HepG2 (cell line): ENCODE results near the gene BOLL. TPM values are rescaled to one million over a fixed set of nuclear protein-coding genes. Genes with fewer than 3 reads are reported as not detected.

Source experiments
- ATAC-seq: fragments of 200-7000 bp; cut with Tn5 transposase; 3 replicates; pipeline ENCODE4 v1.9.1; 2020; ENCODE audit warnings: mild to moderate bottlenecking, moderate library complexity
- BruUV-seq: library from RNA; stranded (reverse); fragments of 400-500 nt; replicated peaks from 2 replicates; lab custom pipeline; 2021; lab: Mats Ljungman, UMichigan
- CTCF ChIA-PET: fragments of 300-600 bp; formaldehyde crosslinking; extraction: SDS; loops from one replicate; lab custom pipeline; 2021; ENCODE audit warnings: low total read pairs, inconsistent platforms, low intra/inter-chr PET ratio; lab: Yijun Ruan, JAX
- POLR2A ChIA-PET: fragments of 350-600 bp; sonication (Branson Sonifier 250); formaldehyde crosslinking; loops from one replicate; lab custom pipeline; 2020; ENCODE audit warnings: antibody characterized with exemption, inconsistent platforms; lab: Yijun Ruan, JAX
- DNase-seq: peaks from one replicate; pipeline ENCODE4 v3.0.0-alpha.2; 2015; ENCODE audit warnings: low spot score
- FAIRE-seq: peaks from 3 replicates; lab custom pipeline; 2011; peaks lifted over from hg19 to GRCh38; lab: Jason Lieb, UNC
- H2AFZ ChIP-seq: one replicate; pipeline ENCODE4 v1.6.1; 2011; ENCODE audit warnings: low read length, inconsistent platforms
- H3K27ac ChIP-seq: fragments of 300-600 bp; 3 replicates; pipeline ENCODE4 v1.8.0; 2011; ENCODE audit warnings: mixed run types, mild to moderate bottlenecking, mixed read lengths, low read length, inconsistent platforms; ENCODE audit not compliant: insufficient read depth; ENCODE audit errors: extremely low read length
- H3K27me3 ChIP-seq, 2 experiments: fragments of 200-600 bp in 1 of 2; 2 replicates in 1 of 2; 3 replicates in 1 of 2; pipeline versions ENCODE4 v1.6.0 to v1.8.0; 2011; ENCODE audit warnings: low read length in 2 of 2, mild to moderate bottlenecking in 2 of 2, moderate library complexity in 2 of 2, inconsistent platforms in 1 of 2; ENCODE audit not compliant: insufficient read depth in 2 of 2, control insufficient read depth in 1 of 2
- H3K36me3 ChIP-seq, 2 experiments: fragments of 200-600 bp in 1 of 2; replicated peaks in 1 of 2; 2 replicates in 1 of 2; 3 replicates in 1 of 2; pipeline versions ENCODE4 v1.5.1 to v1.8.0; 2011; ENCODE audit warnings: low read length in 2 of 2, inconsistent platforms in 1 of 2; ENCODE audit not compliant: insufficient read depth in 2 of 2, control insufficient read depth in 1 of 2
- H3K4me1 ChIP-seq: 2 replicates; pipeline ENCODE4 v1.5.1; 2012; ENCODE audit warnings: low read length, inconsistent platforms; ENCODE audit not compliant: insufficient read depth
- H3K4me2 ChIP-seq: 2 replicates; pipeline ENCODE4 v1.6.0; 2011; ENCODE audit warnings: low read depth, low read length, inconsistent platforms
- H3K4me3 ChIP-seq, 3 experiments: fragments of 200-600 bp in 1 of 3; sonication (generic), shearing (Covaris generic) in 1 of 3; replicated peaks in 1 of 3; 2 replicates each; pipeline ENCODE4 v1.5.1; 2011 to 2016; ENCODE audit warnings: low read length in 3 of 3, inconsistent platforms in 2 of 3, low read depth in 2 of 3, mild to moderate bottlenecking in 2 of 3, control low read depth in 1 of 3, mixed read lengths in 1 of 3; ENCODE audit not compliant: insufficient read depth in 1 of 3
- H3K79me2 ChIP-seq: one replicate; pipeline ENCODE4 v1.6.1; 2011; ENCODE audit warnings: low read length, inconsistent platforms; ENCODE audit not compliant: insufficient read depth
- H3K9ac ChIP-seq: 2 replicates; pipeline ENCODE4 v1.6.0; 2011; ENCODE audit warnings: mild to moderate bottlenecking, low read depth, low read length, inconsistent platforms; ENCODE audit not compliant: insufficient read depth
- H3K9me3 ChIP-seq: 2 replicates; pipeline ENCODE4 v1.5.1; 2012; ENCODE audit warnings: mild to moderate bottlenecking, low read length
- H4K20me1 ChIP-seq: 2 replicates; pipeline ENCODE4 v1.6.0; 2011; ENCODE audit warnings: inconsistent platforms, mild to moderate bottlenecking, low read length, moderate library complexity; ENCODE audit not compliant: insufficient read depth
- CTCF ChIP-seq: sonication (generic); formaldehyde crosslinking; IDR thresholded peaks from 2 replicates; pipeline ENCODE4 v1.5.0; 2020; ENCODE audit warnings: mild to moderate bottlenecking, missing genetic modification reagents, moderate library complexity
- MIXL1 ChIP-seq: IDR thresholded peaks from 2 replicates; pipeline ENCODE4 v1.6.1; 2016
- MZF1 ChIP-seq: sonication (generic); formaldehyde crosslinking; IDR thresholded peaks from 2 replicates; pipeline ENCODE4 v1.8.1; 2023; ENCODE audit warnings: mild to moderate bottlenecking, missing genetic modification reagents, borderline replicate concordance
- SMC3 ChIP-seq: IDR thresholded peaks from 2 replicates; pipeline ENCODE4 v1.6.1; 2011; ENCODE audit warnings: low read length, improper control_type of control experiment
- STAG1 ChIP-seq: sonication (generic); formaldehyde crosslinking; IDR thresholded peaks from 2 replicates; pipeline ENCODE4 v1.4.0; 2020; ENCODE audit warnings: missing genetic modification reagents
- WGBS: methylation state at CpG from one replicate; pipeline ENCODE4 v1.1.6; 2017; ENCODE audit warnings: low lambda C conversion rate; 5-methylcytosine and 5-hydroxymethylcytosine counted together
- in situ Hi-C: cut with HindIII; loops from 2 replicates; pipeline ENCODE4 v1.10.0; 2017; ENCODE audit warnings: low pct_unique_long_range_greater_than_20kb; ENCODE audit not compliant: extremely low pct_ligation_motif_present
- intact Hi-C: fragments of 100-400 bp; cut with micrococcal nuclease; formaldehyde crosslinking; loops from one replicate; pipeline ENCODE4 v1.10.0; 2022; ENCODE audit not compliant: unreplicated experiment
- polyA plus RNA-seq, 8 experiments: library from polyadenylated mRNA; depleted of rRNA in 3 of 8; stranded (reverse) in 7 of 8; unstranded in 1 of 8; fragments of >200 nt; fragmentation: Illumina TruSeq in 4 of 8; extraction: Trizol in 4 of 8; gene quantifications; 2 replicates each; pipeline versions ENCODE4 v1.2.1 to v1.2.3, GENCODE V29; 2011 to 2016; ENCODE audit warnings: low read depth in 4 of 8, missing spikeins in 1 of 8, mixed read lengths in 1 of 8; ENCODE audit not compliant: insufficient read depth in 1 of 8
- total RNA-seq, 5 experiments: library from RNA; depleted of rRNA; stranded (reverse); fragments of >200 nt; fragmentation: Illumina TruSeq; extraction: Trizol; gene quantifications; 2 replicates each; pipeline ENCODE4 v1.2.3, GENCODE V29; 2016; ENCODE audit warnings: low read depth in 1 of 5
- TF ChIP-seq, protein P1 (sequence below): sonication (generic); formaldehyde crosslinking; IDR thresholded peaks from 2 replicates; pipeline ENCODE4 v1.5.0; 2020; ENCODE audit warnings: mild to moderate bottlenecking, missing genetic modification reagents
- TF ChIP-seq, protein P2 (sequence below): sonication (generic); formaldehyde crosslinking; IDR thresholded peaks from 2 replicates; pipeline ENCODE4 v1.8.1; 2023; ENCODE audit warnings: mild to moderate bottlenecking, inconsistent platforms, moderate library complexity, missing genetic modification reagents, borderline replicate concordance
- TF ChIP-seq, protein P3 (sequence below), 2 experiments: sonication (generic) in 1 of 2; formaldehyde crosslinking in 1 of 2; IDR thresholded peaks; 2 replicates each; pipeline versions ENCODE4 v1.4.0 to v1.6.1; 2018 to 2020; ENCODE audit warnings: missing genetic modification reagents in 2 of 2, borderline replicate concordance in 1 of 2, low read depth in 1 of 2, mild to moderate bottlenecking in 1 of 2, missing biosample characterization in 1 of 2
- TF ChIP-seq, protein P4 (sequence below): sonication (generic); formaldehyde crosslinking; IDR thresholded peaks from 2 replicates; pipeline ENCODE4 v1.4.0; 2020; ENCODE audit warnings: missing genetic modification reagents

The BOLL gene
- total and polyA plus RNA-seq, 2 of the 13 experiments (the other 11 are each of a cell fraction or from before 2014, with no cell fraction given), result not detected

DNA sequence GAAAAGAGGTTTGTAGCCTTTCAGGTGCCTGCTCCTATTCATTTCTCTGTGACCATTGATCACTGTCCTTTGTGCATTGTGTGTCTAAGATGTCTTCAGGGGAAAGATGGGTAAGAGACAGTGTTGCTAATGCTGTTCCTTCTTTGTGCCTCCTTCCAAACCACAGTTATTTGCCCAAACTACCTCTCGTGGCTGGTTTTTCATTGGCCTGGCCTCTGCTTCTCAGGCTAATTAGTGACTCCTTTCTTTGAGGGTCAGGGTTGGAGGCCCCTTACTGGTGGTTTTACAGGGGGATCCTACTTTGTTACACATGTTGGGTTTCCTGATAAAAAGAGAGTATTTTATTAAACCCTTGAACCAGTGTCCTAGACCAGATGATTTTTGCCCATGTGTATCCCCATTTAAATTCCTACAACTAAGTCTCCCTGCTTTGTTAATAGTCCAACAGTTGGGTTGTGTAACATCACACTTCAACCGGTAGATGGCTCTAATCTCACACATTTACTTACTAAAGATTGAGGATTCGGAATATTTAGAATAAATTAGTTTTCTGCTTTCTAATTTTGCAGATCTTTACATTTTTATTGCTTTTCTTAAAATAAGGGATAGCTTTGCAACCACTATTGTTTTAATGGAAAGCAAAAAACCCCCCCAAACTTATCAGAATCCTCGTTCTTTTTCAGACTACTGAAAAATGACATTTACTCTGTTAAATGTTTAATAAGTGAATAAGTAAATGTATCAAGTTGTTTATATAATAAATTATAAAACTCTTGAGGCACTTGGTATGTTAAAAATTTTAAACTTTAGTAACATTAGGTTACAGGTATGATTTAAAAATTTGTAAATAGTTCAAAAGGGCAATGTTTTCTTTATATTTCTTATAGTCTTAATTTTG, 77.6 kb downstream of the BOLL start:
- Histone ChIP-seq H3K79me2 (peaks cover 41% of the 10 kb centered on the region), H3K4me2 (peak overlapping the region; percentile 84), H3K9me3 (no peaks in the 10 kb centered on the region), H4K20me1 (peaks cover 22% of the 10 kb centered on the region), H2AFZ (no peak overlapping the region), H3K27ac (no peak overlapping the region), H3K36me3 (peaks cover 0 to 7% of the 10 kb centered on the region in 2 experiments; a peak in 2 of 5 replicates), H3K4me1 (peaks cover 31% of the 10 kb centered on the region), H3K9ac (peak overlapping the region; percentile 69), H3K4me3 (peak overlapping the region; percentile 60 to 86 (median 85)), H3K27me3 (no peaks in the 10 kb centered on the region; a peak in 1 of 5 replicates)
- POLR2A ChIA-PET, result interaction anchor here (1.0 to 2.9 kb wide), 3 partner anchors 208 to 254 kb away, joined by 3 to 40 read pairs (median 11); partner anchors contain the start of genes COQ10B, HSPD1 and HSPE1
- FAIRE-seq (peak; percentile 59), DNase-seq (peak; percentile 61), ATAC-seq (no peak)
- no TSS peak for BruUV-seq
- in situ Hi-C loops (loop anchor here (5.0 to 10.0 kb wide), 2 partner anchors 70 to 193 kb away; partner anchors contain the start of gene MOB4), intact Hi-C loops (loop anchor here (1.0 to 10.0 kb wide), 5 partner anchors 71 to 313 kb away; partner anchors contain the start of genes COQ10B and SF3B1)
- WGBS, result 21% methylated on average over 4 of the region's 4 CpGs
- CTCF ChIA-PET, result interaction anchor here (0.7 to 1.6 kb wide), 2 partner anchors 70 to 95 kb away, joined by 3 to 20 read pairs; no protein-coding TSS in a partner anchor
- TF ChIP-seq, protein P1, sequence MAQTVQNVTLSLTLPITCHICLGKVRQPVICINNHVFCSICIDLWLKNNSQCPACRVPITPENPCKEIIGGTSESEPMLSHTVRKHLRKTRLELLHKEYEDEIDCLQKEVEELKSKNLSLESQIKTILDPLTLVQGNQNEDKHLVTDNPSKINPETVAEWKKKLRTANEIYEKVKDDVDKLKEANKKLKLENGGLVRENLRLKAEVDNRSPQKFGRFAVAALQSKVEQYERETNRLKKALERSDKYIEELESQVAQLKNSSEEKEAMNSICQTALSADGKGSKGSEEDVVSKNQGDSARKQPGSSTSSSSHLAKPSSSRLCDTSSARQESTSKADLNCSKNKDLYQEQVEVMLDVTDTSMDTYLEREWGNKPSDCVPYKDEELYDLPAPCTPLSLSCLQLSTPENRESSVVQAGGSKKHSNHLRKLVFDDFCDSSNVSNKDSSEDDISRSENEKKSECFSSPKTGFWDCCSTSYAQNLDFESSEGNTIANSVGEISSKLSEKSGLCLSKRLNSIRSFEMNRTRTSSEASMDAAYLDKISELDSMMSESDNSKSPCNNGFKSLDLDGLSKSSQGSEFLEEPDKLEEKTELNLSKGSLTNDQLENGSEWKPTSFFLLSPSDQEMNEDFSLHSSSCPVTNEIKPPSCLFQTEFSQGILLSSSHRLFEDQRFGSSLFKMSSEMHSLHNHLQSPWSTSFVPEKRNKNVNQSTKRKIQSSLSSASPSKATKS (CRISPR knock-in tag), result 0 out of 2 replicates have a peak, but pooled peaks have one; percentile 4
- TF ChIP-seq, protein P2, sequence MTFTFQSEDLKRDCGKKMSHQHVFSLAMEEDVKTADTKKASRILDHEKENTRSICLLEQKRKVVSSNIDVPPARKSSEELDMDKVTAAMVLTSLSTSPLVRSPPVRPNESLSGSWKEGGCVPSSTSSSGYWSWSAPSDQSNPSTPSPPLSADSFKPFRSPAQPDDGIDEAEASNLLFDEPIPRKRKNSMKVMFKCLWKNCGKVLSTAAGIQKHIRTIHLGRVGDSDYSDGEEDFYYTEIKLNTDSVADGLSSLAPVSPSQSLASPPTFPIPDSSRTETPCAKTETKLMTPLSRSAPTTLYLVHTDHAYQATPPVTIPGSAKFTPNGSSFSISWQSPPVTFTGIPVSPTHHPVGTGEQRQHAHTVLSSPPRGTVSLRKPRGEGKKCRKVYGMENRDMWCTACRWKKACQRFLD (CRISPR knock-in tag), result no peak
- TF ChIP-seq, protein P3, sequence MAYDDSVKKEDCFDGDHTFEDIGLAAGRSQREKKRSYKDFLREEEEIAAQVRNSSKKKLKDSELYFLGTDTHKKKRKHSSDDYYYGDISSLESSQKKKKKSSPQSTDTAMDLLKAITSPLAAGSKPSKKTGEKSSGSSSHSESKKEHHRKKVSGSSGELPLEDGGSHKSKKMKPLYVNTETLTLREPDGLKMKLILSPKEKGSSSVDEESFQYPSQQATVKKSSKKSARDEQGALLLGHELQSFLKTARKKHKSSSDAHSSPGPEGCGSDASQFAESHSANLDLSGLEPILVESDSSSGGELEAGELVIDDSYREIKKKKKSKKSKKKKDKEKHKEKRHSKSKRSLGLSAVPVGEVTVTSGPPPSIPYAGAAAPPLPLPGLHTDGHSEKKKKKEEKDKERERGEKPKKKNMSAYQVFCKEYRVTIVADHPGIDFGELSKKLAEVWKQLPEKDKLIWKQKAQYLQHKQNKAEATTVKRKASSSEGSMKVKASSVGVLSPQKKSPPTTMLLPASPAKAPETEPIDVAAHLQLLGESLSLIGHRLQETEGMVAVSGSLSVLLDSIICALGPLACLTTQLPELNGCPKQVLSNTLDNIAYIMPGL (CRISPR knock-in tag; IDR thresholded peaks at IDR 0.05; ENCODE audit: borderline replicate concordance in 1 of 2, low read depth in 1 of 2), result peak in 1 of 2 experiments; percentile 60; a peak in 1 of 4 replicates
- TF ChIP-seq MIXL1 (CRISPR knock-in tag), result 0 out of 2 replicates have a peak, but pooled peaks have one; percentile 32
- TF ChIP-seq, protein P4, sequence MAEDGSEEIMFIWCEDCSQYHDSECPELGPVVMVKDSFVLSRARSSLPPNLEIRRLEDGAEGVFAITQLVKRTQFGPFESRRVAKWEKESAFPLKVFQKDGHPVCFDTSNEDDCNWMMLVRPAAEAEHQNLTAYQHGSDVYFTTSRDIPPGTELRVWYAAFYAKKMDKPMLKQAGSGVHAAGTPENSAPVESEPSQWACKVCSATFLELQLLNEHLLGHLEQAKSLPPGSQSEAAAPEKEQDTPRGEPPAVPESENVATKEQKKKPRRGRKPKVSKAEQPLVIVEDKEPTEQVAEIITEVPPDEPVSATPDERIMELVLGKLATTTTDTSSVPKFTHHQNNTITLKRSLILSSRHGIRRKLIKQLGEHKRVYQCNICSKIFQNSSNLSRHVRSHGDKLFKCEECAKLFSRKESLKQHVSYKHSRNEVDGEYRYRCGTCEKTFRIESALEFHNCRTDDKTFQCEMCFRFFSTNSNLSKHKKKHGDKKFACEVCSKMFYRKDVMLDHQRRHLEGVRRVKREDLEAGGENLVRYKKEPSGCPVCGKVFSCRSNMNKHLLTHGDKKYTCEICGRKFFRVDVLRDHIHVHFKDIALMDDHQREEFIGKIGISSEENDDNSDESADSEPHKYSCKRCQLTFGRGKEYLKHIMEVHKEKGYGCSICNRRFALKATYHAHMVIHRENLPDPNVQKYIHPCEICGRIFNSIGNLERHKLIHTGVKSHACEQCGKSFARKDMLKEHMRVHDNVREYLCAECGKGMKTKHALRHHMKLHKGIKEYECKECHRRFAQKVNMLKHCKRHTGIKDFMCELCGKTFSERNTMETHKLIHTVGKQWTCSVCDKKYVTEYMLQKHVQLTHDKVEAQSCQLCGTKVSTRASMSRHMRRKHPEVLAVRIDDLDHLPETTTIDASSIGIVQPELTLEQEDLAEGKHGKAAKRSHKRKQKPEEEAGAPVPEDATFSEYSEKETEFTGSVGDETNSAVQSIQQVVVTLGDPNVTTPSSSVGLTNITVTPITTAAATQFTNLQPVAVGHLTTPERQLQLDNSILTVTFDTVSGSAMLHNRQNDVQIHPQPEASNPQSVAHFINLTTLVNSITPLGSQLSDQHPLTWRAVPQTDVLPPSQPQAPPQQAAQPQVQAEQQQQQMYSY, result no peak
- peak; percentile 63 for TF ChIP-seq SMC3
- peak; percentile 57 for TF ChIP-seq STAG1 (CRISPR knock-in tag)
- TF ChIP-seq CTCF (CRISPR knock-in tag), result peak; percentile 75
- no peak for TF ChIP-seq MZF1 (CRISPR knock-in tag)
